HUES48 (cell line): Measurements from ENCODE around the gene REN.
A peak's percentile ranks its signal among the peaks of the same experiment; 100 is the strongest.

ENCODE experiments used
- H3K27ac ChIP-seq: one replicate; pipeline ENCODE4 v1.7.0; 2013; ENCODE audit warnings: low read depth, low read length, inconsistent platforms
- H3K27me3 ChIP-seq: 2 replicates; pipeline ENCODE4 v1.6.1; 2013; ENCODE audit warnings: mild to moderate bottlenecking, low read length; ENCODE audit not compliant: control insufficient read depth, insufficient read depth
- H3K36me3 ChIP-seq: 2 replicates; pipeline ENCODE4 v1.6.1; 2013; ENCODE audit warnings: low read length; ENCODE audit not compliant: control insufficient read depth, insufficient read depth
- H3K4me1 ChIP-seq: 2 replicates; pipeline ENCODE4 v1.6.1; 2013; ENCODE audit warnings: mild to moderate bottlenecking, low read length; ENCODE audit not compliant: control insufficient read depth, insufficient read depth
- H3K4me3 ChIP-seq: 2 replicates; pipeline ENCODE4 v1.5.1; 2013; ENCODE audit warnings: mild to moderate bottlenecking, low read depth, low read length
- H3K9ac ChIP-seq: 2 replicates; pipeline ENCODE4 v1.6.1; 2013; ENCODE audit warnings: mild to moderate bottlenecking, low read depth, low read length, moderate library complexity
- H3K9me3 ChIP-seq: 2 replicates; pipeline ENCODE4 v1.6.1; 2013; ENCODE audit warnings: low read length; ENCODE audit not compliant: control insufficient read depth, insufficient read depth

The REN gene

GRCh38 chr1:204166219-204166618 lies at the start of gene REN:
REN (minus strand) TSS chr1:204166337; CDS start chr1:204166293, 44 bp downstream.
- H3K9me3 ChIP-seq: peaks cover 20% of the 10 kb centered on the region
- H3K27ac ChIP-seq: no peak within 1 kb of the TSS
- no peak within 1 kb of the TSS for H3K4me3 ChIP-seq
- no peaks in the 10 kb centered on the region for H3K4me1 ChIP-seq
- H3K9ac ChIP-seq: no peak within 1 kb of the TSS
- no peaks in the 10 kb centered on the region for H3K27me3 ChIP-seq
- H3K36me3 ChIP-seq: no peaks in the 10 kb centered on the region

- Histone ChIP-seq H3K36me3 (no peaks in the 10 kb centered on the region), H3K4me1 (no peaks in the 10 kb centered on the region), H3K9ac (no peak within 1 kb of the TSS), H3K27ac (no peak within 1 kb of the TSS), H3K27me3 (no peaks in the 10 kb centered on the region), H3K9me3 (no peaks in the 10 kb centered on the region), H3K4me3 (peak within 1 kb of the TSS; percentile 71)
Observed at GRCh38 chr1:204213668-204214662, 47.8 kb upstream of the REN start, which contains the start of gene GOLT1A. GOLT1A (minus strand) TSS chr1:204213988; CDS start chr1:204213906, 82 bp downstream.

DNA sequence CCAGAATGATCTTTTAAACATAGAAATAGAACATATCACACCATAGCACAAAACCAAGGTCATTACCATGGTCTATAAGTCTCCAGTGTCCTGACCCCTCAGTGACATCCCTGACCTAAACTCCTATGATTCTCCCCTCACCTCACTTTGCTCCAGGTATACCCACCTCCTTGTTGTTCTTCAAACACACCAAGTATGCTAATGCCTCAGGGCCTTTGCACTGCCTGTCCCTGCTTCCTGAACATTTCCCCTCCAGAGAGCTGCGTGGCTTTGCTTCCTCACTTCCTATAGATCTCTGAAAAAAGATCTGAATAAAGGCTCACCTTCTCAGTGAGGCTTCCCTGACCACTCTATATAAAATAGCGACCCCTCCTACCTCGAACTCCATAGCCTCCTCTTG lies 46.6 kb upstream of the REN start:
- Histone ChIP-seq H3K4me1 (no peaks in the 10 kb centered on the region), H3K4me3 (no peak overlapping the region), H3K9ac (no peak overlapping the region), H3K36me3 (no peaks in the 10 kb centered on the region), H3K27me3 (no peaks in the 10 kb centered on the region), H3K27ac (no peak overlapping the region), H3K9me3 (no peaks in the 10 kb centered on the region)

DNA sequence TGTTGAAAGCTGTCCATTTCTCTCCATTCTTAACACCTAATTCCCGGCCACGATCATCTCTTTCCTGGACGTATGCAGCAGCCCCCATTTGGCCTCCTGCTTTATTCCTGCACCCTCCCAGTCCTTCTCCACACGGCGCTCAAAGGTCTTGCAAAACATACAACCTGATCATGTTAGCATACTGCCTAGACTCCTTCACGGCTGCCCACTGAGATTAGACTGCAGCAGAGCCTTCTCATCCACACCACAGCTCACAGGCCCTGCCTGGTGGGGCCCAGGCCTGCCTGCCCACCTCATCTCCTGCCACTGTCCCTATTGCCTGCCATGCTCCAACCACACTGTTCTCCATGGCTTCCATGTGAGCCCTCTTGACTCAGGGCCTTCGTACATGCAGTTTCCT lies 44.9 kb upstream of the REN start:
- no peaks in the 10 kb centered on the region for H3K9me3 ChIP-seq
- no peaks in the 10 kb centered on the region for H3K4me1 ChIP-seq
- no peak overlapping the region for H3K4me3 ChIP-seq
- H3K27me3 ChIP-seq: no peaks in the 10 kb centered on the region; the same call in 1 of the 2 replicates
- no peaks in the 10 kb centered on the region for H3K36me3 ChIP-seq
- no peak overlapping the region for H3K9ac ChIP-seq
- no peak overlapping the region for H3K27ac ChIP-seq

DNA sequence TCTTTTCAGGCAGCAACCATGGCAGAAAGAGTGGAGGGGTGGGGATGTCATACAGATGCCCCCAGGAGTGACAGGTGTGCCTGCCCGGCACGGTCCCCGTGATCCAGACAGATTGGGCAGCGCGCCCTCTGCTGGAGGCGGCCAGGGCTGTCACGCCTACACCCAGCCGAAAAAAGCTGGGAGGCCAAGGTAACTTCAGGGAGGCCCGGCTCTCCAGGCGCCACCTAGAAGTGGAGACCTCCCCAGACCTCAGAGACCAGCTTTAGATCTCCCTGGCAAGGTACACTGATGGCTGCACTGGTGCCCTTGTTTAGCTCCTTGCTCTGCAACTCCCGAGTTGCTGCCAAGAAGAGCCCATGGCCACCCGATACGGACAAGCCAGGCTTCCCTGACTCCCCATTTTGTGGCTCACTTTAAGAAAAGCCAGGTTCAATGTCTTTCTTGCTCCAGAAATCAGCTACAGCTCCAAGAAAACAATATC lies 41.0 kb upstream of the REN start:
- H3K27me3 ChIP-seq: no peaks in the 10 kb centered on the region; the same call in 1 of the 2 replicates
- no peak overlapping the region for H3K27ac ChIP-seq
- H3K9me3 ChIP-seq: no peaks in the 10 kb centered on the region
- no peaks in the 10 kb centered on the region for H3K36me3 ChIP-seq
- H3K9ac ChIP-seq: no peak overlapping the region
- H3K4me1 ChIP-seq: no peaks in the 10 kb centered on the region
- H3K4me3 ChIP-seq: no peak overlapping the region

DNA sequence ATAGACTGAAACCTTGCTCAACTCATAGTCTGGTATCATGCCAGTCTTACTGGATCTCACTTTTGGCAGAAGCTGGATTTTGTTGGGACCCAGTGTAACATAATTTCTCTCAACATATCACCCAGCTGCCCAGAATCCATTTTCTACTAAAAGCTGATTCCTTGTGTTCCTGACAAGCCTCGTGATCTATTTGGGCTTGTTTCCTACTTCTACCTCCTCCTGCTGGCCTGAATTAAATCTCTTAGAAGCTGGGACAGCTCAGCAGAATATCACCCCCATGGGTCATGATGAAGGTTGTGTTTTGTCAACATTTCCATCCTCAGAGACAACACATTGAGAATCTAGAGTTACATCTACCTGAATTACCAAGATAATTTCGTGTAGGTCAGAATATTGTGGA lies 40.0 kb upstream of the REN start:
- Histone ChIP-seq H3K9me3 (no peaks in the 10 kb centered on the region), H3K9ac (no peak overlapping the region), H3K27me3 (no peaks in the 10 kb centered on the region; the same call in 1 of the 2 replicates), H3K36me3 (no peaks in the 10 kb centered on the region), H3K4me3 (no peak overlapping the region), H3K27ac (no peak overlapping the region), H3K4me1 (no peaks in the 10 kb centered on the region)

GRCh38 chr1:204205486-204205885 lies 39.3 kb upstream of the REN start:
- Histone ChIP-seq H3K4me3 (no peak overlapping the region), H3K27ac (no peak overlapping the region), H3K36me3 (no peaks in the 10 kb centered on the region), H3K9ac (no peak overlapping the region), H3K9me3 (no peaks in the 10 kb centered on the region), H3K27me3 (no peaks in the 10 kb centered on the region; the same call in 1 of the 2 replicates), H3K4me1 (no peaks in the 10 kb centered on the region)

GRCh38 chr1:204204944-204205343 lies 38.8 kb upstream of the REN start:
- Histone ChIP-seq H3K9me3 (no peaks in the 10 kb centered on the region), H3K9ac (no peak overlapping the region), H3K27ac (no peak overlapping the region)

DNA sequence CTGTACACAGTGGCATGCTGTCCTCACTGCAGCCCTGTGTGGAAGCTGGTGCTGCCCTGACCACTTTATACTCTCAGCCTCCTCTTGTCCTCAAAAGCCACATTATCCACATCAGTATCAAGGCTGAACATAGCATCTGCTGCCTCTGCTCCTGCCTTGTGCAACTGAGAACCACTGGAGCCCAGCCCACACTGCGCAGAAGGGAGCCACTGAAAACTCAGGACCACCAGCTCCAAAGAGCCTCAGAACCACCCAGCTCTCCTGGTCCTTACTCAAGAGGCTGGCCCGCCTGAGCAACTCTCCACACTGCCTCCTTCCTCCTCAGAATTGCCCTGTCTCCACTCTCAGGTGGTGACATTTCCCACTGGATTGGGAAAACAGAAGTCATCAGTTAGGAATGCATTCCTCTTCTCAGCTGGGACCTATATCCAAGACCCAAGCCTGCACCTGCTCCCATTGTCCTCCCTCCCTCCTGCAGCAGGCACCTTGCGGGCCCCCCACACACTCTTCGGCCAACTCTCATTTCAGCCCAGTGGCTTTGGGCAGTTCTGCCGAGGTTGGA lies 37.1 kb upstream of the REN start:
- Histone ChIP-seq H3K27ac (no peak overlapping the region), H3K9ac (no peak overlapping the region), H3K4me1 (no peaks in the 10 kb centered on the region), H3K4me3 (no peak overlapping the region), H3K9me3 (no peaks in the 10 kb centered on the region), H3K36me3 (no peaks in the 10 kb centered on the region), H3K27me3 (no peaks in the 10 kb centered on the region; the same call in 1 of the 2 replicates)

More at GRCh38 chr1:204204944-204205343, 38.8 kb upstream of the REN start:
- H3K36me3 ChIP-seq: no peaks in the 10 kb centered on the region
- no peak overlapping the region for H3K4me3 ChIP-seq
- no peaks in the 10 kb centered on the region for H3K4me1 ChIP-seq
- no peaks in the 10 kb centered on the region; the same call in 1 of the 2 replicates for H3K27me3 ChIP-seq

- no peaks in the 10 kb centered on the region; the same call in 1 of the 2 replicates for H3K27me3 ChIP-seq
- H3K36me3 ChIP-seq: no peaks in the 10 kb centered on the region
- H3K9me3 ChIP-seq: no peaks in the 10 kb centered on the region
- H3K9ac ChIP-seq: no peak overlapping the region
- H3K27ac ChIP-seq: no peak overlapping the region
- H3K4me1 ChIP-seq: no peaks in the 10 kb centered on the region
- H3K4me3 ChIP-seq: no peak overlapping the region
Observed at GRCh38 chr1:204202481-204202880, 36.3 kb upstream of the REN start.
